OCI-LY7 (cell line): ENCODE data around the gene GLRA2. TPM values are rescaled to one million over a fixed set of nuclear protein-coding genes. Genes with fewer than 3 reads are reported as not detected.

ENCODE experiments used
- BruUV-seq: library from RNA; stranded (reverse); fragments of 400-500 nt; replicated peaks from 2 replicates; lab custom pipeline; 2021; lab: Mats Ljungman, UMichigan
- CTCF ChIA-PET: fragments of 300-600 bp; sonication (Branson Sonifier 250); formaldehyde crosslinking; loops from one replicate; lab custom pipeline; 2022; ENCODE audit warnings: antibody characterized with exemption; ENCODE audit not compliant: unreplicated experiment; lab: Charles Lee
- POLR2A ChIA-PET: fragments of 300-600 bp; sonication (Branson Sonifier 250); formaldehyde crosslinking; loops from one replicate; lab custom pipeline; 2022; ENCODE audit warnings: antibody characterized with exemption; lab: Charles Lee
- DNase-seq: peaks from one replicate; pipeline ENCODE4 v3.0.0-alpha.2; 2015; ENCODE audit warnings: low spot score
- H2AFZ ChIP-seq: fragments of 200-600 bp; sonication (generic), shearing (Covaris generic); 2 replicates; pipeline ENCODE4 v1.6.1; 2014; ENCODE audit warnings: mild to moderate bottlenecking, antibody characterized with exemption, low read length, moderate library complexity
- H3K27ac ChIP-seq: fragments of 200-600 bp; sonication (generic); 2 replicates; pipeline ENCODE4 v1.5.1; 2014; ENCODE audit warnings: mixed run types, low read depth, mild to moderate bottlenecking, moderate library complexity, low read length, inconsistent platforms; ENCODE audit not compliant: poor library complexity, severe bottlenecking
- H3K36me3 ChIP-seq: fragments of 200-600 bp; sonication (generic); 2 replicates; pipeline ENCODE4 v1.6.1; 2014; ENCODE audit warnings: mild to moderate bottlenecking, antibody characterized with exemption, low read length, moderate library complexity, mixed read lengths; ENCODE audit not compliant: insufficient read depth
- H3K4me1 ChIP-seq: fragments of 200-600 bp; sonication (generic); 2 replicates; pipeline ENCODE4 v1.5.1; 2014; ENCODE audit warnings: mild to moderate bottlenecking, low read length; ENCODE audit not compliant: insufficient read depth, poor library complexity, severe bottlenecking
- H3K4me2 ChIP-seq: fragments of 200-600 bp; sonication (generic); 2 replicates; pipeline ENCODE4 v1.6.1; 2014; ENCODE audit warnings: mild to moderate bottlenecking, low read length
- H3K4me3 ChIP-seq: fragments of 200-600 bp; sonication (generic); 2 replicates; pipeline ENCODE4 v1.5.1; 2014; ENCODE audit warnings: mild to moderate bottlenecking, low read depth, low read length; ENCODE audit not compliant: poor library complexity, severe bottlenecking
- H3K79me2 ChIP-seq: fragments of 200-600 bp; sonication (generic); 2 replicates; pipeline ENCODE4 v1.6.1; 2016; ENCODE audit warnings: low read depth, mild to moderate bottlenecking, low read length, moderate library complexity, mixed read lengths; ENCODE audit not compliant: insufficient read depth
- H3K9me2 ChIP-seq: fragments of 200-600 bp; sonication (generic); 2 replicates; pipeline ENCODE4 v1.6.1; 2016; ENCODE audit warnings: mild to moderate bottlenecking, low read length, mixed read lengths; ENCODE audit not compliant: insufficient read depth
- H3K9me3 ChIP-seq: fragments of 200-600 bp; sonication (generic); 2 replicates; pipeline ENCODE4 v1.6.1; 2014; ENCODE audit warnings: mild to moderate bottlenecking, mixed run types, low read length, mixed read lengths
- H4K20me1 ChIP-seq: fragments of 200-600 bp; sonication (generic); 2 replicates; pipeline ENCODE4 v1.6.1; 2014; ENCODE audit warnings: mild to moderate bottlenecking, antibody characterized with exemption, low read length, moderate library complexity, mixed read lengths; ENCODE audit not compliant: insufficient read depth
- CTCF ChIP-seq: fragments of 200-600 bp; sonication (generic); conservative IDR thresholded peaks from 2 replicates; pipeline ENCODE4 v1.5.1; 2014; ENCODE audit warnings: mild to moderate bottlenecking, antibody characterized with exemption, low read length, moderate library complexity, mixed read lengths
- EZH2phosphoT487 ChIP-seq: fragments of 200-600 bp; sonication (generic); IDR thresholded peaks from 2 replicates; pipeline ENCODE4 v1.6.1; 2018; ENCODE audit warnings: low read depth, borderline replicate concordance, mild to moderate bottlenecking, mixed run types, antibody characterized with exemption, low read length, moderate library complexity, mixed read lengths
- intact Hi-C: fragments of 100-400 bp; cut with micrococcal nuclease; formaldehyde crosslinking; loops from one replicate; pipeline ENCODE4 v1.10.0; 2022; ENCODE audit not compliant: unreplicated experiment
- total RNA-seq, 2 experiments: library from RNA; depleted of rRNA in 1 of 2; stranded (reverse); fragments of >200 nt in 1 of 2; shearing (Covaris generic) in 1 of 2; gene quantifications; 2 replicates each; pipeline ENCODE4 v1.2.3, GENCODE V29; 2014 to 2022

Gene GLRA2
- total RNA-seq, 2 experiments from 2014 or later, result not detected

DNA sequence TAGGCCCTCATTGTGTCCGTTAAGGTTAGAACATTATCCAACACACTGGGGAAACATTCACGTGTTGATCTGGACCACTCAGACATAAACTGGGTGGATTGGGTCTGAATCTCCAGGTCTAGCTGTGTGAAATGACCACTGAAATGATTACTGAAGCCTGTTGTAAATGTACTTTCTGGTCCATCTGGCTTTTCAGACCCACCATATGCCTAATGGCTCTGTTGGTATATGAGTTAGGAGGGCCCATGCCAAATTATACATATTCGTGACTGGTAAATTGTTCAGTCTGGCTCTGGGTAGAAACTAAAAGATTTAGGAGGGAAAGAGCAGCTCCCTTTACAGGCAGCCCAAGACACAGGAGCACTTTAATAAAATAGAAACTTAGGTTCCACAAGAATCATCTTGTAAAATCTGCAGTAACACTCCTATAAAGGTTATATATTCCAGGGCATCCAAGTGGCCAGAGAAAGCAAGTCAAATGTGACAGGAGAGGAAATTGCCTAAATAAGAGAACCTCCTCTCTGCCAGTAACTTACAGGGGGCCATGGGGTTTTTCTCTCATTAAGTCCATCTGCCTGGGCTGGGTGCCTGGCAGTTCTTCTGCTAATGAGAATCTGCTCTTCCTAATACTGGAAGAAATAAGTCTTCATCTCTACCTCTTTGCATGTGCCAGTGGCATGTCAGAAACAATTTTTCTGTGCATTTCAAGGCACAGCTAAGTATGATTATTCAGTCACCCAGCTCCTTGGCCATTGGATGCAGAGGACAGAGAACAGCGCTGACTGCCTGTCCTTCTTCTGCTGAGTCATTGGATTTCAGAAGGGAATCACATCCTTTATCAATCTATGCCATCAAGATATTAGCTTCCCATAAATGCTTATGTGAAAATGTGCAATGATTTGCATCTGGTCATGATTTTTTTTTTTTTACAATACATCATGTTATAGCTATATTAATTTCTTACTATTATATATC is 112.6 kb downstream of the GLRA2 start:
- no TSS peak for BruUV-seq
- H3K36me3 ChIP-seq, result no peaks in the 10 kb centered on the region
- ChIA-PET POLR2A (no interaction called here), CTCF (no interaction called here)
- H3K4me3 ChIP-seq, result no peak overlapping the region
- no peaks in the 10 kb centered on the region for H3K9me2 ChIP-seq
- H3K79me2 ChIP-seq, result no peaks in the 10 kb centered on the region
- H2AFZ ChIP-seq, result no peak overlapping the region
- H3K27ac ChIP-seq, result no peak overlapping the region
- no peaks in the 10 kb centered on the region for H3K9me3 ChIP-seq
- no peaks in the 10 kb centered on the region for H3K4me1 ChIP-seq
- no peak for DNase-seq
- no peaks in the 10 kb centered on the region for H4K20me1 ChIP-seq
- H3K4me2 ChIP-seq, result no peak overlapping the region
- intact Hi-C loops, result no loop called here
- no peak for TF ChIP-seq EZH2phosphoT487
- TF ChIP-seq CTCF, result no peak

GRCh38 chrX:14660970-14661369 is 131.6 kb downstream of the GLRA2 start:
- Histone ChIP-seq H3K4me3 (no peak overlapping the region), H4K20me1 (no peaks in the 10 kb centered on the region), H3K36me3 (no peaks in the 10 kb centered on the region), H3K27ac (no peak overlapping the region), H3K4me1 (no peaks in the 10 kb centered on the region), H3K79me2 (no peaks in the 10 kb centered on the region), H3K4me2 (no peak overlapping the region), H3K9me3 (no peaks in the 10 kb centered on the region), H2AFZ (no peak overlapping the region), H3K9me2 (no peaks in the 10 kb centered on the region)
- intact Hi-C loops, result no loop called here
- ChIA-PET CTCF (no interaction called here), POLR2A (interaction anchor here (0.7 kb wide), 1 partner anchor 16 kb away, joined by 4 read pairs; no protein-coding TSS in a partner anchor)
- no TSS peak for BruUV-seq
- TF ChIP-seq EZH2phosphoT487 (no peak), CTCF (no peak)
- DNase-seq, result no peak

- Histone ChIP-seq H3K9me2 (no peaks in the 10 kb centered on the region), H3K4me3 (no peak overlapping the region), H3K79me2 (no peaks in the 10 kb centered on the region), H4K20me1 (no peaks in the 10 kb centered on the region), H3K4me2 (peak overlapping the region; percentile 48), H3K4me1 (peaks cover 26% of the 10 kb centered on the region), H2AFZ (no peak overlapping the region), H3K9me3 (no peaks in the 10 kb centered on the region), H3K27ac (no peak overlapping the region), H3K36me3 (no peaks in the 10 kb centered on the region)
- DNase-seq, result peak; percentile 11
- TF ChIP-seq CTCF (no peak), EZH2phosphoT487 (no peak)
- POLR2A ChIA-PET, result no interaction called here
- CTCF ChIA-PET, result no interaction called here
- no TSS peak for BruUV-seq
- intact Hi-C loops, result no loop called here
Measured at GRCh38 chrX:14670819-14671218, 141.5 kb downstream of the GLRA2 start.
